ENCODE data around the gene PYGM.

- TF ChIP-seq POLR2A (IDR thresholded peaks at IDR 0.05) (no peak), CTCF (IDR thresholded peaks at IDR 0.05) (no peak), POLR2AphosphoS5 (IDR thresholded peaks at IDR 0.05) (no peak)
These were observed 38.4 kb downstream of the PYGM start for GRCh38 chr11:64721359-64721699.
